ENCODE measurements around the gene THTPA. TPM values are rescaled to one million over a fixed set of nuclear protein-coding genes. Genes with fewer than 3 reads are reported as not detected.
"Not testable (repeated sequence)": the region's sequence is repeated elsewhere in the genome, so short reads cannot be mapped to it uniquely, and the experiment has no call there.

Gene THTPA
- total and polyA plus RNA-seq, 9 of the 15 experiments (the other 6 are each of a cell fraction or from before 2014, with no cell fraction given) = 2.4 to 8.7 (median 5.2) TPM

DNA sequence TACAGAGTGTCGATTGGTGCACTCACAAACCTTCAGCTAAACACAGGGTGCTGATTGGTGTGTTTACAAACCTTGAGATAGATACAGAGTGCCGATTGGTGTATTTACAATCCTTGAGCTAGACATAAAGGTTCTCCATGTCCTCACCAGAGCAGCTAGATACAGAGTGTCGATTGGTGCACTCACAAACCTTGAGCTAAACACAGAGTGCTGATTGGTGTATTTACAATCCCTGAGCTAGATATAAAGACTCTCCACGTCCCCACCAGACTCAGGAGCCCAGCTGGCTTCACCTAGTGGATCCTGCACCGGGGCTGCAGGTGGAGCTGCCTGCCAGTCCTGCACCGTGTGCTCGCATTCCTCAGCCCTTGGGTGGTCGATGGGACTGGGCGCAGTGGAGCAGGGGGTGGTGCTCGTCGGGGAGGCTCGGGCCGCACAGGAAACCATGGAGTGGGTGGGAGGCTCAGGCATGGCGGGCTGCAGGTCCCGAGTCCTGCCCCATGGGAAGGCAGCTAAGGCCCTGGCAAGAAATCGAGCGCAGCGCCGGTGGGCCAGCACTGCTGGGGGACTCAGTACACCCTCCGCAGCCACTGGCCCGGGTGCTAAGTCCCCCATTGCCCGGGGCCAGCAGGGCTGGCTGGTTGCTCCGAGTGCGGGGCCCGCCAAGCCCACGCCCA lies 28.6 kb downstream of the THTPA start:
- H2AFZ ChIP-seq (ENCODE audit: low read depth, low read length); H3K9me3 ChIP-seq (replicated peaks; ENCODE audit: control insufficient read depth, insufficient read depth, low read depth, low read length); H4K20me1 ChIP-seq (replicated peaks; ENCODE audit: control insufficient read depth, insufficient read depth, low read length); H3K27me3 ChIP-seq (ENCODE audit: control insufficient read depth in 2 of 2, insufficient read depth in 2 of 2, low read length in 2 of 2); DNase-seq (ENCODE audit: extremely low read depth in 1 of 4, low spot score in 3 of 4); POLR2A ChIA-PET; H3K9ac ChIP-seq (ENCODE audit: insufficient read depth in 1 of 2, low read depth in 2 of 2, low read length in 2 of 2); H3K4me3 ChIP-seq; H3K36me3 ChIP-seq (ENCODE audit: control insufficient read depth, insufficient read depth, low read length); H3K4me1 ChIP-seq (replicated peaks in 1 of 2; ENCODE audit: control insufficient read depth in 2 of 2, insufficient read depth in 2 of 2, low read length in 2 of 2); BruUV-seq (replicated peaks); in situ Hi-C loops (cut with MboI); H3K4me2 ChIP-seq (ENCODE audit: insufficient read depth, low read length); H3K27ac ChIP-seq (ENCODE audit: extremely low read depth, low read depth, low read length); FAIRE-seq; H3K79me2 ChIP-seq (ENCODE audit: control insufficient read depth, insufficient read depth, low read length); CTCF ChIA-PET (ENCODE audit: low intra/inter-chr PET ratio); ATAC-seq; H3K9me1 ChIP-seq (ENCODE audit: control insufficient read depth, insufficient read depth, low read length): not testable (repeated sequence)
- intact Hi-C loops (cut with micrococcal nuclease) = loop anchor here (5.0 to 10.0 kb wide), 3 partner anchors 130 to 368 kb away; partner anchors contain the start of gene DHRS4
- WGBS (ENCODE audit: insufficient coverage, low coverage, missing lambda C conversion rate) = 19% methylated on average over 7 of the region's 26 CpGs
- TF ChIP-seq ASH1L (IDR thresholded peaks at IDR 0.05; ENCODE audit: borderline replicate concordance, low read depth, partially characterized antibody) = peak; percentile 33

DNA sequence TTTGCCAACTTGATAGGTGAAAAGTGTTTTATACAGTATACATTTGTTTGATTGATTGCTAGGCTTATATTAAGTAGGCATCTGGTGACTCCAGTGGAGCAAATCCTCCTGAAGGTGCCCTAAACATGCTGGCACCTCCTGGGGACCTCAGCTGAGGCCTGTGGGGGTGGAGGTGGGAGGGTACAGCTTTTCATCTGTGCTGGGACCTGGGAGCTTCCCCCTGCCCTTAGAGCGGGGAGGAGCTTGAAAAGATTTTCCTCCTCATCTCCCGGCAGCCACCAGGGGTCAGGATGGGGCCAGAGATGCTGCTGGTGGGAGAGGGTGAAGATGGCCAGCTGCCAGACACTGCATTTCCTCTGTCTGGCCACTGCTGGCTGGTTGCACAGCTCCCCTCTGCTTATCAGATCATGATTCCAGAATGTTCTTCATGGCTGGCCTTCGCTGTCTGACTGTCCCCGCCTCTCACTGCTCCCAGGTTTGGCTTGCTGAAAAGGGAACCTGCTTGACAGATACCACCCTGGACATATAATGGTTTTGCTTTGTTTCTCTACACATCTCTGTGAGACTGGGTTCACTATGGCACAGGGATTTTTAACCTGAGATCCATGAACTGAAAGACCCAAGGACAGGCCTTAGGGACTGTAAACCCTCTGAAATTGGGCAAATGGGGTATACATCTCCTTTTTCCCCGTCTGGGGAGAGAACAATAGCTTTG lies 33.0 kb downstream of the THTPA start:
- H3K27ac ChIP-seq (ENCODE audit: extremely low read depth, low read depth, low read length) = no peak overlapping the region
- H3K9ac ChIP-seq (ENCODE audit: insufficient read depth in 1 of 2, low read depth in 2 of 2, low read length in 2 of 2) = no peak overlapping the region
- peaks cover 5% of the 10 kb centered on the region in 2 experiments; a peak in 3 of 5 replicates for H3K4me1 ChIP-seq (replicated peaks in 1 of 2; ENCODE audit: control insufficient read depth in 2 of 2, insufficient read depth in 2 of 2, low read length in 2 of 2)
- ChIA-PET CTCF (ENCODE audit: low intra/inter-chr PET ratio) (interaction anchor here (0.6 to 1.4 kb wide), 6 partner anchors 20 to 843 kb away, joined by 3 to 7 read pairs (median 3); no protein-coding TSS in a partner anchor), POLR2A (interaction anchor here (0.6 kb wide), 2 partner anchors 9 to 47 kb away, joined by 3 read pairs; partner anchors contain the start of gene DHRS2)
- BruUV-seq (replicated peaks) = no TSS peak
- peak overlapping the region; percentile 1; the same call in 1 of the 2 replicates for H3K4me2 ChIP-seq (ENCODE audit: insufficient read depth, low read length)
- H3K9me1 ChIP-seq (ENCODE audit: control insufficient read depth, insufficient read depth, low read length) = no peaks in the 10 kb centered on the region
- in situ Hi-C loops (cut with MboI) = no loop called here
- H3K27me3 ChIP-seq (ENCODE audit: control insufficient read depth in 2 of 2, insufficient read depth in 2 of 2, low read length in 2 of 2) = no peaks in the 10 kb centered on the region; a peak in 1 of 5 replicates
- H4K20me1 ChIP-seq (replicated peaks; ENCODE audit: control insufficient read depth, insufficient read depth, low read length) = no peaks in the 10 kb centered on the region
- FAIRE-seq (peak; percentile 99), ATAC-seq (peak; percentile 100), DNase-seq (ENCODE audit: extremely low read depth in 1 of 4, low spot score in 3 of 4) (peak; percentile 89 to 92 (median 91))
- no peak overlapping the region for H3K4me3 ChIP-seq
- H3K36me3 ChIP-seq (ENCODE audit: control insufficient read depth, insufficient read depth, low read length) = no peaks in the 10 kb centered on the region
- intact Hi-C loops (cut with micrococcal nuclease) = loop anchor here (2.0 to 10.0 kb wide), 4 partner anchors 34 to 363 kb away; partner anchors contain the start of gene DHRS4
- WGBS (ENCODE audit: insufficient coverage, low coverage, missing lambda C conversion rate) = 4% methylated on average over 4 of the region's 5 CpGs
- no peaks in the 10 kb centered on the region for H3K9me3 ChIP-seq (replicated peaks; ENCODE audit: control insufficient read depth, insufficient read depth, low read depth, low read length)
- H3K79me2 ChIP-seq (ENCODE audit: control insufficient read depth, insufficient read depth, low read length) = no peaks in the 10 kb centered on the region
- peak overlapping the region; percentile 69; the same call in 1 of the 2 replicates for H2AFZ ChIP-seq (ENCODE audit: low read depth, low read length)
- TF ChIP-seq RAD21 (CRISPR knock-in tag; conservative IDR thresholded peaks at IDR 0.05 in 1 of 2, IDR thresholded peaks at IDR 0.05 in 1 of 2) (peak; percentile 91 to 93), XRCC5 (IDR thresholded peaks at IDR 0.05; ENCODE audit: low read depth, low read length) (peak; percentile 83), IRF2 (CRISPR knock-in tag; IDR thresholded peaks at IDR 0.05) (no peak), MYC (IDR thresholded peaks at IDR 0.05; ENCODE audit: low read depth, low read length) (0 out of 2 replicates have a peak, but pooled peaks have one; percentile 34), MYC (CRISPR knock-in tag; IDR thresholded peaks at IDR 0.05; ENCODE audit: borderline replicate concordance, low read depth) (no peak), ZNF445 (CRISPR knock-in tag; IDR thresholded peaks at IDR 0.05; ENCODE audit: low read depth) (no peak), CBFA2T3 (IDR thresholded peaks at IDR 0.05) (0 out of 2 replicates have a peak, but pooled peaks have one; percentile 3), CTBP1 (IDR thresholded peaks at IDR 0.05; ENCODE audit: borderline replicate concordance) (peak; percentile 81), ATF7 (IDR thresholded peaks at IDR 0.05) (peak; percentile 51; the same call in 1 of the 2 replicates)
- TF ChIP-seq, protein P1, sequence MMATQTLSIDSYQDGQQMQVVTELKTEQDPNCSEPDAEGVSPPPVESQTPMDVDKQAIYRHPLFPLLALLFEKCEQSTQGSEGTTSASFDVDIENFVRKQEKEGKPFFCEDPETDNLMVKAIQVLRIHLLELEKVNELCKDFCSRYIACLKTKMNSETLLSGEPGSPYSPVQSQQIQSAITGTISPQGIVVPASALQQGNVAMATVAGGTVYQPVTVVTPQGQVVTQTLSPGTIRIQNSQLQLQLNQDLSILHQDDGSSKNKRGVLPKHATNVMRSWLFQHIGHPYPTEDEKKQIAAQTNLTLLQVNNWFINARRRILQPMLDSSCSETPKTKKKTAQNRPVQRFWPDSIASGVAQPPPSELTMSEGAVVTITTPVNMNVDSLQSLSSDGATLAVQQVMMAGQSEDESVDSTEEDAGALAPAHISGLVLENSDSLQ (IDR thresholded peaks at IDR 0.05) = peak; percentile 33; the same call in 1 of the 2 replicates
